Immature natural killer cell (primary cell): ENCODE data around the gene EDC3. TPM values are rescaled to one million over a fixed set of nuclear protein-coding genes. Genes with fewer than 3 reads are reported as not detected.
"Not testable (repeated sequence)": the region's sequence is repeated elsewhere in the genome, so short reads cannot be mapped to it uniquely, and the experiment has no call there.

Experiments used
- DNase-seq, 3 donors: peaks; one replicate each; pipeline ENCODE4 v3.0.0; 2022; ENCODE audit warnings: mixed read lengths in 1 of 3
- H3K27ac Mint-ChIP-seq, 6 donors: one replicate each; pipeline ENCODE4 v1.8.0; 2020; ENCODE audit warnings: mixed read lengths in 6 of 6, mild to moderate bottlenecking in 5 of 6, inconsistent platforms in 4 of 6, moderate library complexity in 3 of 6
- H3K27me3 Mint-ChIP-seq, 3 donors: one replicate each; pipeline ENCODE4 v1.8.0; 2020 to 2021; ENCODE audit warnings: low read depth in 3 of 3, mild to moderate bottlenecking in 3 of 3, mixed read lengths in 3 of 3, moderate library complexity in 3 of 3, inconsistent platforms in 1 of 3
- H3K36me3 Mint-ChIP-seq, 3 donors: one replicate each; pipeline ENCODE4 v1.8.0; 2020; ENCODE audit warnings: mixed read lengths in 3 of 3, inconsistent platforms in 2 of 3, mild to moderate bottlenecking in 2 of 3
- H3K4me1 Mint-ChIP-seq, 2 donors: one replicate each; pipeline ENCODE4 v1.8.0; 2020; ENCODE audit warnings: inconsistent platforms in 2 of 2, mild to moderate bottlenecking in 2 of 2, mixed read lengths in 2 of 2, moderate library complexity in 1 of 2
- H3K4me3 Mint-ChIP-seq, 5 donors: one replicate each; pipeline ENCODE4 v1.8.0; 2020; ENCODE audit warnings: mild to moderate bottlenecking in 5 of 5, mixed read lengths in 5 of 5, inconsistent platforms in 3 of 5, moderate library complexity in 3 of 5
- H3K9me3 Mint-ChIP-seq, 6 donors: one replicate each; pipeline ENCODE4 v1.8.0; 2020; ENCODE audit warnings: mild to moderate bottlenecking in 6 of 6, mixed read lengths in 6 of 6, inconsistent platforms in 4 of 6, moderate library complexity in 3 of 6
- polyA plus RNA-seq, 3 donors: library from polyadenylated mRNA; unstranded; fragments of 300-500 nt; fragmentation: Illumina TruSeq; gene quantifications; one replicate each; pipeline ENCODE4 v1.2.3, GENCODE V29; 2021

Gene EDC3
- polyA plus RNA-seq, 3 donors from 2014 or later = 17.4 to 30.4 (median 26.1) TPM

DNA sequence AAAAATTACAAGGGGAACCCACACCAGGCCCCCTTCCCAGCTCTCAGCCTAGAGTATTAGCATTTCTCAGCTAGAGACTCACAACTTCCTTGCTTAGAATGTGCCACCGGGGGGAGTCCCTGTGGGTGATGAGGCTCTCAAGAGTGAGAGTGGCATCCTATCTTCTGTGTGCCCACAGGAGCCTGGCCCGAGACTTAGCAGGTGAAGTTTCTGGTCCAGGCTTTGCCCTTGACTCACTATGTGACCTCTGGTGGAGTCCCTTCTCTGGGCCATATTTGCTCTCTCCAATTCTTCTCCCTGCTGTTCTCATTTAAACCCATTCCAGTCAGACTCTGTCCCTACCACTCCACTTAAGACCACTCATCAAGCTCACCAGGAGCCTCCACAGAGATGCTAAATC, 62.0 kb downstream of the EDC3 start:
- no peak for DNase-seq
- H3K4me3 Mint-ChIP-seq = no peak overlapping the region
- no peaks in the 10 kb centered on the region for H3K9me3 Mint-ChIP-seq
- H3K27me3 Mint-ChIP-seq = peaks cover 0 to 2% (median 0%) of the 10 kb centered on the region in 3 donors
- H3K4me1 Mint-ChIP-seq = no peaks in the 10 kb centered on the region
- peaks cover 3 to 37% (median 16%) of the 10 kb centered on the region in 3 donors for H3K36me3 Mint-ChIP-seq
- H3K27ac Mint-ChIP-seq = peak overlapping the region in 2 of 6 donors; percentile 3 to 13

DNA sequence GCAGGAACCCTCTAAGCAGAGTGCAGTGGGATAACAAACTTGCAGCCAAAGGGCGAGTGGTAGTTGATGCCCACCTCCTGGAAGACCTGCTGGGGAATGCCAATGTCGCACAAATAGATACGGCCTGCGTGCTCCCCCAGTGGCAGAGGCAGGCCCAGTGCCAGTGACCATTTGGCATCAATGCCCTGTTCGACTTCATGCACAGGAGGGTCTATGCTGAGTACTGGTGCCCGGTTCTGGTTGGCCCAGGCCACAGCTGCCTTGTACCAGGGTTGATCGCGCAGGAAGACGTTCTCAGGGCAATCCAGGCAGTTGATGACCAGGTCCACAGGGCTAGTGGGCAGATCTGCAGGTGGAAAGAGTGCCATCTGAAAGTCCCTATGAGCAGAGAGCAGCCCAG, 63.2 kb downstream of the EDC3 start:
- DNase-seq = no peak
- H3K27ac Mint-ChIP-seq = no peak overlapping the region
- no peaks in the 10 kb centered on the region for H3K9me3 Mint-ChIP-seq
- H3K27me3 Mint-ChIP-seq = peaks cover 0 to 4% (median 4%) of the 10 kb centered on the region in 3 donors
- H3K4me1 Mint-ChIP-seq = no peaks in the 10 kb centered on the region
- H3K4me3 Mint-ChIP-seq = no peak overlapping the region
- H3K36me3 Mint-ChIP-seq = peaks cover 0 to 40% (median 19%) of the 10 kb centered on the region in 3 donors

- Mint-ChIP-seq H3K9me3 (no peaks in the 10 kb centered on the region), H3K36me3 (peaks cover 0 to 44% (median 19%) of the 10 kb centered on the region in 3 donors), H3K4me3 (no peak overlapping the region), H3K27me3 (peaks cover 0 to 4% (median 4%) of the 10 kb centered on the region in 3 donors), H3K4me1 (no peaks in the 10 kb centered on the region), H3K27ac (peak overlapping the region in 3 of 6 donors; percentile 1 to 36 (median 24))
- peak; percentile 39 to 50 (median 43) for DNase-seq
These were observed 63.8 kb downstream of the EDC3 start for GRCh38 chr15:74631935-74632560.

DNA sequence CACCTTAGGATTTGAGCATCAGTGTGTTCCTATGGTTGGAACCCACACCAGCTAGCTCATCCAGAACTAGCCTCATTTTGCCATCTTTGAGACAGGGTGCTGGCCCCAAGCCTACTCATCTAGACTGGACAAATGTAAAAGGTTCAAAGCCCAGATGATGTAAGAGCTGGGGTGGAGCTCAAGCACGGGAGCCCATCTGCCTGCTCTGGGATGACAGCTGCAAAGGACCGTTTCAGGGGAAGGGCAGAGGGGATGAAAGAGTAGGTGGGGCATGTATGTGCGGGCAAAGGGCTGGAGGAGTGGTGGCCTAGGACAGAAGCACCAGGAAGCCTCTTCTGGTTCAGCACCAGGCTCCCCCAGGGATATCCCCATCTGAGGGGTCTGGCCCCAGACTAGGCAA, 64.4 kb downstream of the EDC3 start:
- Mint-ChIP-seq H3K27ac (peak overlapping the region in 1 of 6 donors; percentile 69), H3K27me3 (peaks cover 0 to 4% (median 4%) of the 10 kb centered on the region in 3 donors), H3K36me3 (peaks cover 0 to 37% (median 13%) of the 10 kb centered on the region in 3 donors), H3K4me1 (no peaks in the 10 kb centered on the region), H3K4me3 (no peak overlapping the region), H3K9me3 (no peaks in the 10 kb centered on the region)
- DNase-seq = no peak

DNA sequence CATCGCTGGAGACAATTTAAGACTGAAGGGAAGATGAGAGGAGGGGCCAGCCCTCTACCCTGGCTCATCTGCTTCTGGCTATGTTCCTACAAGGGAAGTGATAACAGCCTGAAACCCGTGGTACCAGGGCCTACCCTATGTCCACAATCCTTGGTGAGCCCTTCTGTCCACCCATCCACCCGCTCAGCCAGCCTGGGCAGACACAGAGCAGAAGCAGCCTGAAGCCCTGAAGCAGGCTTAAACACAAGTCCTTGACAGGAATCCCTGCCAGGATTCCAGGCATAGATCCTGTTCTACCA, 64.8 kb downstream of the EDC3 start:
- Mint-ChIP-seq H3K4me3 (no peak overlapping the region), H3K36me3 (peaks cover 0 to 33% (median 9%) of the 10 kb centered on the region in 3 donors), H3K9me3 (no peaks in the 10 kb centered on the region), H3K27ac (peak overlapping the region in 1 of 6 donors; percentile 34), H3K27me3 (peaks cover 0 to 4% (median 4%) of the 10 kb centered on the region in 3 donors), H3K4me1 (no peaks in the 10 kb centered on the region)
- no peak for DNase-seq

DNA sequence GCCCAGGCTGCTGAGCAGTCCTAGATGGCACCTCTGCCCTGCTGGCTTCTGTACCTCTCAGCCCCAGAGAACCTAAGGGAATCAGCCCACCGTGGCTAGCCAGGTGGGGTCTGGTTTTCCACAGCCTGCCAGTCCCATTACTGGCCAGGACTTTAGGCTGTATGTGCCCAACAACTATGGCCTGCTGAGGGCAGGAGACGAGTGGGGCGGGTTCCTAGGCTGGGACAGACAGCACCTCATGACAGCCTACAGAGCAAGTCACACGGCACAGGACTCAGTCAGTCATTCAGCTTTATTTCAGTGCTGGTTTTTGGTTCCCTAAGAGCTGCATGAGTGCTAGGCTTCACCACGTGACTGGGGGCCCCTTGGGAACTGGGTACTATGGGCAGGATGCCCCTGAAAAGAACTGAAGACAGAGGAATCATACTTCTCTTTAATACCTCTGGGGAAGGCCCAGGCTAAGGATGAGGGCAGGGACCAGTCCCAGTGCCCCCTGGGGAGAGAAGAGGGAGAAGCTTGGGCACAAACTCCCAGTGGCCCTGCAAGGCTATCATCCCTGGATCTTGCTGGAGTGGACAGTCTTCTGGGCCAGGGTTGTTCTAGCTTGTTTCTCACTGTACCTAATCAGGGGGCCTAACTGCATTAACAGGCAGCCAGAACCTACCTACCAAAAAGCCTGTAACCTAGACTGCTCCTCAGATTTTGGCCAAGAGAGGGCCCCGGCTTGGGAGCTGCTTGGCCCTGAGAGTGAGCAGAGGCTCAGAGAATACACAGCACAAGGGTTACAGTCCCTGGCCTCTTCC, 65.3 kb downstream of the EDC3 start:
- H3K27me3 Mint-ChIP-seq = peaks cover 3 to 4% (median 4%) of the 10 kb centered on the region in 3 donors
- peak overlapping the region in 2 of 6 donors; percentile 34 to 67 for H3K27ac Mint-ChIP-seq
- no peak for DNase-seq
- no peaks in the 10 kb centered on the region for H3K9me3 Mint-ChIP-seq
- H3K36me3 Mint-ChIP-seq = peaks cover 0 to 34% (median 11%) of the 10 kb centered on the region in 3 donors
- H3K4me3 Mint-ChIP-seq = no peak overlapping the region
- H3K4me1 Mint-ChIP-seq = no peaks in the 10 kb centered on the region

- not testable (repeated sequence) for H3K9me3 Mint-ChIP-seq, H3K4me1 Mint-ChIP-seq, DNase-seq, H3K27ac Mint-ChIP-seq, H3K27me3 Mint-ChIP-seq, H3K4me3 Mint-ChIP-seq
- H3K36me3 Mint-ChIP-seq = peaks cover 0 to 34% (median 11%) of the 10 kb centered on the region in 3 donors
These were observed 66.1 kb downstream of the EDC3 start for GRCh38 chr15:74629696-74630095.

DNA sequence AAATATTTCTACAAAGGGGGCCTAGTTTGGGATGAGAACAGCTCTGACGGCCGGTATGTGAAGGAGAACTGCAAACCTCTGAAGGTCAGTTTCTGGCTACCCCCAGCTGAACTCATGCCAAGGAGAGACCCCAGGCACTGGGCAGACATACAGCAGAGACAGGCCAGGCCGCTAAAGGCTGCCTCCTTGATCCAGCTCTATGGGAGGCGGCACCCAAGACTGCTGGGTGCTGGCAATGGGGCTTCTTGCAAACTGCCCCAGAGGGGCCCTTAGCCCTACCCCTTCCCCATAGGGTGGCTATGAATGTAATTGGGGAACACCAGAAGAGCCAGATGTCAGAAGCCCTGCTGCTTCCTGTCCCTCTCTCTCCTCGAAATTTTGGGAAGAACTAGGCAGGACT, 66.9 kb downstream of the EDC3 start:
- Mint-ChIP-seq H3K9me3 (no peaks in the 10 kb centered on the region), H3K27ac (no peak overlapping the region), H3K27me3 (peaks cover 1 to 4% (median 4%) of the 10 kb centered on the region in 3 donors), H3K36me3 (peaks cover 0 to 29% (median 11%) of the 10 kb centered on the region in 3 donors), H3K4me1 (no peaks in the 10 kb centered on the region), H3K4me3 (no peak overlapping the region)
- DNase-seq = no peak

DNA sequence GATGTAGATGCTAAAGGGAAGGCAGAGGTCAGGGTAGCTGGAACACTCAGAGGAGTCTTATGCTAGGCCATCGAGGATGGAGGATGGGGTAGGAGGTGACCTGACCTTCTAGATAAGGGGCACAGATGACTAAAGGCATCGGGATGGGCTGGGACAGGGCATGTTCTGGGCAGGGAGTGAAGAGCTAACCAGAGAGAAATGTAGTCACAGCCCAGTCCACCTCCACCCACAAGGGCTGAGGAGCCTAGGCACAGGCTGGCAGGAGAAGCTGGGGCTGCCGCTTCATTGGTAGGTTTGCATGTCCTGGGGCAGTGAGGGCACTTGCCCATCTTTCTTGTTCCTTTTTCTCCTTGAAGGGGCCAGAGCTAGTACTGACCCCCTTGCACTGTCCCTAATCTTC, 67.6 kb downstream of the EDC3 start:
- no peaks in the 10 kb centered on the region for H3K4me1 Mint-ChIP-seq
- H3K27me3 Mint-ChIP-seq = peaks cover 1 to 6% (median 4%) of the 10 kb centered on the region in 3 donors
- H3K27ac Mint-ChIP-seq = peak overlapping the region in 2 of 6 donors; percentile 6 to 41
- H3K36me3 Mint-ChIP-seq = peaks cover 0 to 31% (median 11%) of the 10 kb centered on the region in 3 donors
- no peak for DNase-seq
- no peak overlapping the region for H3K4me3 Mint-ChIP-seq
- H3K9me3 Mint-ChIP-seq = no peaks in the 10 kb centered on the region

- Mint-ChIP-seq H3K4me1 (peaks cover 0 to 2% of the 10 kb centered on the region in 2 donors), H3K9me3 (no peaks in the 10 kb centered on the region), H3K36me3 (peaks cover 0 to 35% (median 12%) of the 10 kb centered on the region in 3 donors), H3K4me3 (no peak overlapping the region), H3K27me3 (peaks cover 1 to 8% (median 4%) of the 10 kb centered on the region in 3 donors), H3K27ac (peak overlapping the region in 3 of 6 donors; percentile 6 to 41 (median 39))
- no peak for DNase-seq
These were observed 68.1 kb downstream of the EDC3 start for GRCh38 chr15:74627766-74628165.

GRCh38 chr15:74626752-74627692, 68.8 kb downstream of the EDC3 start:
- H3K9me3 Mint-ChIP-seq = no peaks in the 10 kb centered on the region
- peaks cover 2 to 6% of the 10 kb centered on the region in 2 donors for H3K4me1 Mint-ChIP-seq
- no peak for DNase-seq
- peaks cover 3 to 10% (median 4%) of the 10 kb centered on the region in 3 donors for H3K27me3 Mint-ChIP-seq
- H3K27ac Mint-ChIP-seq = peak overlapping the region in 1 of 6 donors; percentile 39
- no peak overlapping the region for H3K4me3 Mint-ChIP-seq
- H3K36me3 Mint-ChIP-seq = peaks cover 0 to 42% (median 15%) of the 10 kb centered on the region in 3 donors

DNA sequence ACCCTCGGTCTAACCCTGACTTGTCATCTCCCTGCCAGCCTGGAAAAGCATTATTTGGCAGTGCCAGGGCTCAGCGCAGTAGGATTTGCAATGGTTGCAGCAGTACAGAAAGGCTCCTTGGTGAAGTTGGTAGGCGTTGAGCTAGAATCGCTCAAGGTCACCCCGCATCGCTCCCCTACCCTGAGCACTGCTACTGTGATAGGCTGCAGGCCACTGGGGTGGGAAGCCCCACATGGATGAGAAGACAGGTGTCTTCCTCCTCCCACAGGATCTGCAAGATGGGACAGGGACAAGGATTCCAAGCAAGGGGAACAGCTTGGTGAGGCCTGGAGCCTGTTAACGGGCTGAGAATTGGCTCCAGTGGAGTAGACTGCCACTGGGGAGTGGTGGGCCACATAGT, 69.5 kb downstream of the EDC3 start:
- peaks cover 0 to 46% (median 21%) of the 10 kb centered on the region in 3 donors for H3K36me3 Mint-ChIP-seq
- H3K4me3 Mint-ChIP-seq = no peak overlapping the region
- peaks cover 5 to 13% of the 10 kb centered on the region in 2 donors for H3K4me1 Mint-ChIP-seq
- peaks cover 3 to 10% (median 4%) of the 10 kb centered on the region in 3 donors for H3K27me3 Mint-ChIP-seq
- H3K9me3 Mint-ChIP-seq = no peaks in the 10 kb centered on the region
- H3K27ac Mint-ChIP-seq = no peak overlapping the region
- DNase-seq = no peak

DNA sequence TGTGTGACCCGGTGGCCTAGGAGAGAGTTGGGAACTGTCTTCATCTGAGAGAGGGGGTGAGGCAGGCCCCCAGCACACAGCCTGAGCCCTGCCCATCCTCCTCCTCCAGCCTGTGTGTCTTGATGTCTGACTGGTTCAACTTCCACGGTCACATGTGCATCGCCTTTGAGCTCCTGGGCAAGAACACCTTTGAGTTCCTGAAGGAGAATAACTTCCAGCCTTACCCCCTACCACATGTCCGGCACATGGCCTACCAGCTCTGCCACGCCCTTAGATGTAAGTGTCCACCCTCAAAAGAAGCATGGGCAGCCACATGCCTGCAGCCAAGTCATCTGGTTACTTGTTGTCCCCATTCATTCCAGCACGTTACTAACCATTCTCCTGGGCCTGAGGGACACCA, 70.1 kb downstream of the EDC3 start:
- DNase-seq = no peak
- Mint-ChIP-seq H3K36me3 (peaks cover 5 to 52% (median 25%) of the 10 kb centered on the region in 3 donors), H3K4me3 (peak overlapping the region in 1 of 5 donors; percentile 21), H3K9me3 (no peaks in the 10 kb centered on the region), H3K27ac (no peak overlapping the region), H3K27me3 (peaks cover 3 to 17% (median 4%) of the 10 kb centered on the region in 3 donors), H3K4me1 (peaks cover 11 to 20% of the 10 kb centered on the region in 2 donors)
